SH-SY5Y (cell line): ENCODE measurements around the gene BAIAP2.

Experiments used
- GATA2 ChIP-seq: IDR thresholded peaks from 2 replicates; pipeline ENCODE4 v1.6.1; 2011; ENCODE audit warnings: mild to moderate bottlenecking, low read depth, low read length
- GATA3 ChIP-seq: IDR thresholded peaks from 2 replicates; pipeline ENCODE4 v1.6.1; 2011; ENCODE audit warnings: low read depth, mild to moderate bottlenecking, low read length, moderate library complexity

DNA sequence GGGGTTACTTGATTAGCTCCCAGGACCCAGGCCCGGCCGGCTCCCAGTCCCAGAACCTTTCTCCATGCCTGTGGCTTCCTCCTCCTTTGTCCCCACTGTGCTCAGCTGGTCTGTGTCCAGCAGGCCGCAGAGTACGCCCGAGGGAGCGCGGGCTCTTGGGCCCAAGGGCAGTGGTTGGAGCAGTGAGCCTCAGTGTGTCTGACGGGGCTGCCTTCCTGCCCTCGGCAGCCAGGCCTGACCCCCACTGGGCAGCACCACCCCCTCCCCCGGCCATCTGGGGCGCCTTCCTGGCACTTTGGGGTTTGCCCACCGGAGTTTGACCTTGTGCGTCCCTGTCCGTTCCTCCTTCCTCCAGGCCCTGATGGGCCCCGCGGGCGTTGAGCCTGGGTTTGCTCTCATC, 67.9 kb downstream of the BAIAP2 start:
- TF ChIP-seq GATA2 (no peak), GATA3 (no peak)
